SK-N-DZ (cell line): Measurements from ENCODE around the gene RRAS2. TPM values are rescaled to one million over a fixed set of nuclear protein-coding genes. Genes with fewer than 3 reads are reported as not detected.
A peak's percentile ranks its signal among the peaks of the same experiment; 100 is the strongest.
"Not testable (repeated sequence)": the region's sequence is repeated elsewhere in the genome, so short reads cannot be mapped to it uniquely, and the experiment has no call there.

ENCODE experiments used
- DNase-seq: peaks from one replicate; pipeline ENCODE4 v3.0.0-alpha.2; 2015; ENCODE audit warnings: low spot score
- polyA plus RNA-seq, 2 experiments: library from polyadenylated mRNA; depleted of rRNA; stranded (reverse); fragments of >200 nt; gene quantifications; 2 replicates each; pipeline ENCODE4 v1.2.3, GENCODE V29; 2014

RRAS2 gene
- polyA plus RNA-seq (2014; cell fraction: cytosol; rRNA removed), result 36.1 and 39.2 TPM in 2 replicates
- polyA plus RNA-seq (2014; cell fraction: nucleus; rRNA removed), result 23.9 and 24.6 TPM in 2 replicates

DNA sequence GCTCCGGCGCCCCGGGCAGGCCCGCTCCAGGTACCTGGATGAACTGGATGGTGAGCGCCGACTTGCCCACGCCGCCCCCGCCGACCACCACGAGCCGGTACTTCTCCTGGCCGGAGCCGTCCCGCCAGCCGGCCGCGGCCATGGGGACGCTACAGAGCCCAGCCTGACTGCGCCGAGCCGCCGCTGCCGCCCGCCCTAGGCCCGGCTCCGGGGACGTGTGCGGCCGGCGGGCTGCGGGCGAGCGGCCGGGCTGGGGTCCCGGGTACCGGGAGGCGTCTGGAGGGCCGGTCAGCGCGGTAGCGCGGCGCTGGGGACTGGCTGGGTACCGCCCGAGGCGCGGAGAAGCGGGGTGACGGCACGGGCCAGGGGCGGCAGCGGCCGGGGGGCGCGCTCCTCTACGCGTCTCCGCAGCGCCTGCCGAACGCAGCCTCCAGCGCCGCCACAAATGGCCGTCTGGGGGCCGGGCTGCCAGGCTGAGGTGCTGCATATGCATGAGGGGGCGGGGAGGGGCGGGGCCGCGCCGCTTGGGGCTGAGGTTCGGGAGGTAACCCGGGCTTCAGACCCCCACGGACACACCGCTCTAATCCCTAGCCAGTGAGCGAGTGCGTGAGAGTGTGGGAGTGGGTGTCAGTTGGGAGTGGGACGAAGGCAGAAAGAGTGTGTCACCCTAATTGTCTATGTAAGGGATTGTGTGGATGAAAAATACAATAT, at the start of gene RRAS2:
Gene RRAS2, minus strand, starts transcription at position 455 of the 711 bp plus-strand sequence. Its CDS starts 313 bp downstream, at position 142.
- peak; percentile 69 for DNase-seq

DNA sequence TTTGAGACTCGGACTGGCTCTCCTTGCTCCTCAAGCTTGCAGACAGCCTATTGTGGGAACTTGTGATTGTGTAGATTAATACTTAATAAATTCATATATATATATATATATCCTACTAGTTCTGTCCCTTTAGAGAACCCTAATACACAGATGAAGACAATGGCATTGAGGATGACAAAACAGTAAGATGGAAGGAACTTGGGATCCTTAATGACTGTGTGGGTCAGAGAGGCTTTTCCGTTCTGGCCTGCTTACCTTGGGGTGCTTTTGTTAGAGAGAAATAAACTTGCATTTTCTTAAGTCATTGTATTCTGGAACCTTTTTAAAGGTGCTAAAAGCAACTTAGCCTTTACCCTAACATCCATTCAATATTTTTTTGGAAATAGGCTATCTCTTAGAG, 49.6 kb upstream of the RRAS2 start:
- no peak for DNase-seq

DNA sequence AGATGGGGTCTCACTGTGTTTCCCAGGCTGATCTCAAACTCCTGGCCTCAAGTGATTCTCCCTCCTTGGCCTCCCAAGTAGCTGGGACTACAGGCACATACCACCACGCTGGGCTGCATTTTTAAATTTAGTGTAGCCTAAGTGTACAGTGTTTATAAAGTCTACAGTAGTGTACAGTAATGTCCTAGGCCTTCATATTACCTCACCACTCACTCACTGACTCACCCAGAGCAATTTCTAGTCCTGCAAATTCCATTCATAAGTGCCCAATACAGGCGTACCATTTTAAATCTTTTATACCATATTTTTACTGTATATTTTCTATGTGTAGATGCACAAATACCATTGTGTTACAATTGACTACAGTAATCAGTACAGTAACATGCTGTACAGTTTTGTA, 47.1 kb upstream of the RRAS2 start:
- not testable (repeated sequence) for DNase-seq

DNA sequence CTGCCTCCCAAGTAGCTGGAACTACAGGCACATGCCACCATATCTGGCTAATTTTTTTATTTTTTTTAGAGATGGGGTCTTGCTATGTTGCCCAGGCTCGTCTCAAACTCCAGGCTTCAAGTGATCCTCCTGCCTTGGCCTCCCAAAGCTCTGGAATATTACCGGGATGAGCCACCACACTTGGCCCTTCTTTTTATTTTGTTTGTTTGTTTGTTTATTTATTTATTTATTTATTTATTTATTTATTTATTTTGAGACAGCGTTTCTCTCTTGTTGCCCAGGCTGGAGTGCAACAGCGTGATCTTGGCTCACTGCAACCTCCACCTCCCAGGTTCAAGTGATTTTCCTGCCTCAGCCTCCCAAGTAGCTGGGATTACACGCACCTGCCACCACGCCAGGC, 44.5 kb upstream of the RRAS2 start:
- DNase-seq, result not testable (repeated sequence)

DNA sequence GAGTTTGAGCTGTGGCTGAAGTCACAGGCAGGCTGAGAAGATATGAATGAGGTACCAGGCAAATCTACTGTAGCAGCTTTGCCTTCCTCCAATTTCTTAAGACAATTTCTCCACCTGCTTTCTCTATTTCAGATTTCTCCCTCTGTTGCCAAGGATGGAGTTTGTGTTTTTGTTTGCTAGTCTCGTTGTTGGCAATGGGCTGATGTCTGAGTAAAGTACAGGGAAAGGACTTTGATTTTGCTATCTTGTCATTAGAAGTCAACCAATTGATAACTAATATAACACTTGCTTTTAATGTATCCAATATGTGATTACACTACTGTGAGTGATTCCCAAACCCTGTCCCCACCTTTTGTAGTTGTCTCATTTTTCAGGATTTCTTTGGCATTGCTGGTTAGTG, 40.1 kb upstream of the RRAS2 start:
- no peak for DNase-seq

DNA sequence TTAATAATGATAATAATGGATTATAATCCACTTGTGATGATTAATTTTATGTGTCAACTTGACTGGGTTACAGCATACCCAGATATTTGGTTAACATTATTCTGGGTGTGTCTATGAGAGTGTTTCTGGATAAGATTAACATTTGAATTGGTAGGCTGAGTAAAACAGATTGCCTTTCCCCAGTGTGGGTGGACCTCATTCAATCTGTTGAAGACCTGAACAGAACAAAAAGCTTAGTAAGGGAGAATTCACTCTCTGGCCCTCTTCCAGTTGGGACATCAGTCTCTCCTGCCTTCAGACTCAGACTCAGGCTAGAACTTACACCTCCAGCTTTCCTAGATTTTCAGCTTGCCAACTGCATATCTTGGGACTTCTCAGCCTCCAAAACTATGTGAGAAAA, 37.3 kb upstream of the RRAS2 start:
- DNase-seq, result no peak

DNA sequence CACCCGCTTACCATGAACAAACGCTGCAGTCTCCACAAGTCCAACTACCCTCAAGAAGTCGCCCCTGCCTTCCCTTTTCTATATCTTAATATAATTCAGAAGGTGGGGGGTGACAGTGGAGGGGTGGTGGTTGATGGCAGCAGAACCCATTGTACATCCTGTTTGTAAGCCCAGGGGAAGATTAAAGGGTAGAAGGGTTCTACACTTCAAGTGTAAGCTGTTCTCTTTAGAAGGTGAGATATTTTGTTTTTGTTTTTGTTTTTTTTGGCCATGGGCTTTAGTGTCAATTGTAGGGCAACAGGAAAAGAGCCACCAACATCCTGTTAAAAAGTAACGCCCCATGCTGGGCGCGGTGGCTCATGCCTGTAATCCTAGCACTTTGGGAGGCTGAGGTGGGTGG, 34.9 kb upstream of the RRAS2 start:
- DNase-seq, result no peak

DNA sequence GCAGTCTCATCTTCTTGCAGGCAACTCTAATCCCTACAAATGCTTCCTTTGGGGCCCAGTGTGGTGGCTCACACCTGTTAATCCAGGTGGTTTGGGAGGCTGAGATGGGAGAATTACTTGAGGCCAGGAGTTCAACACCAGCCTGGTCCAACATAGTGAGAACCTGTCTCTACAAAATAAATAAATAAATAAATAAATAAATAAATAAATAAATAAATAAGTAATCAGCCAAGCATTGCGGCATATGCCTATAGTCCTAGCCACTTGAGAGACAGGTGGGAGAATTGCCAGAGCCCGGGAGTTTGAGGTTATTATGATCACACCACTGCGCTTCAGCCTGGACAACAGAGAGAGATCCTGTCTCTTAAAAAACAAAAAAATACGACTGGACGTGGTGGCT, 34.1 kb upstream of the RRAS2 start:
- DNase-seq, result no peak

DNA sequence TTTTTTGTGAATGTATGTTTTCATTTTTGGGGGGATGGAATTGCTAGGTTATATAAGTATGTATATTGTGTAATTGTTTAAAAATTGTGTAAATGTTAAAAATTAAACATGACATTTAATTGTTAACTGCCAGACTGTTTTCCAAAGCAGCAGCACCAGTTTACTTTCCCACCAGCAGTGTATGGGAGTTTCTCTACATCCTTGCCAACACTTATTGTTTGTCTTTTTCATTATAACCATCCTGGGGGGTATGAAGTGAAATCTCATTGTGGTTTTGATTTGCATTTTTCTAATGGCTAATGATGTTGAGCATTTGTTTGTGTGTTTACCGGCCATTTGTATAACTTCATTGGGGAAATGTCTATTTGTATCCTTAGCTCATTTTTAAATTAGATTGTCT, 31.7 kb upstream of the RRAS2 start:
- no peak for DNase-seq

DNA sequence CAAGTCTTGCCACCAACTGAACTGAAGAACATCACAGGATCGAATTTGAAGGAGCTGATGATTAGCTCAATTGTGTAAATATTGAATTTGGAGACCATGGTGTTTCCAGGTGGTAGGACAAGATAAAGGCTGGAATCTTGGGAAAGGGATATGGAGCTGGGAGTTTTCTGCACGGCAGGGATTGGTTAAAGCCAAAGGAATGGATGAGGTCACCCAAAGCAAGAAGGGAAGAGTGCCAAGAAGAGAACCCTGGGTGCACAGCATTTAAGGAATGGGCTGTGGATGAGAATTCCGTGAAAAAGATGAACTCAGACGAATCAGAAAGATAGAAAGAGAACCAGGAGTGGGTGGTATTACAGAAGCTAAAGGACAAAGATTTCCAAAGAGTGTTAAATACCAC, 29.4 kb upstream of the RRAS2 start:
- no peak for DNase-seq

DNA sequence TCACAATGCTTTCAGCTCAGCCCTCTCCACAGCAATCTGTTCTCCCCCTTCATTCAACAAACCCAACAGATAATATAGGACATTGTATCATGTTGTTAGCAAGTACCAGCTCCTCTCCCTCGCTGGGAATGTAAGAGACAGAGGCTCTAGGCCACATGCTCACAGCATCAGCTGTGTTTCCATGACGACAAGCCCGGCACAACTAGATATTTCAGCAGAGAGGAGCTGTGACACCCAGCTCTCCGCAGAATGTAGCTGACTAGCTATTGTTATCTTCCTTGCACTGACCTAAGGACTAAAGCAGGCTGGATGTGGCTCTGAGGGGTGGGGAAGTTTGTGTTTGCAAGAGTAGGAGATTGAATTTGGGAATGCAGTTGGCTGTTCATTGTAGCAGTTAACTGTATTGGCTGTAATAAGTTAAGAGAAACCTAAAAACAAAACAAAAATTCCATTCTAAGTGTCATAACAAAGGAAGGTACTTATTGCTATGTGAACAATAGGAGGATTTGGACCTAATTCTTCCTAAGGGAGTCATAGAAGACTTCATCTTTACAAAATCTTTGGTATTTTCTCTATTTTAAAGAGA, 28.0 kb upstream of the RRAS2 start:
- DNase-seq, result peak; percentile 30

DNA sequence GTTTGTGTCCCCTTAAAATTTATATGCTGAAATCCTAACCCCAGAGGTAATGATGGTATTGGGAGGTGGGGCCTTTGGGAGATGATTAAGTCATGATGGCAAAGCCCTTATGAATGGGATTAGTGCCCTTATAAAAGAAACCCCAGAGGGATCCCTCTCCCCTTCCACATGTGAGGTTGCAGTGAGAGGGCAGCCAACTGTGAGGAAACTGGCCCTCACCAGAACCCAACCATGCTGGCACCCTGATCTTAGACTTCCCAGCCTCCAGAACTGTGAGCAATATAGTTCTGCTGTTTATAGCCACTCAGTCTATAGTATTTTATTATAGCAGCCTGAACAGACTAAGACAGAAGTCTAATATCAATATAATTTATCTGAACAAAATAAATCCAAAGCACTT, 27.1 kb upstream of the RRAS2 start:
- DNase-seq, result no peak

DNA sequence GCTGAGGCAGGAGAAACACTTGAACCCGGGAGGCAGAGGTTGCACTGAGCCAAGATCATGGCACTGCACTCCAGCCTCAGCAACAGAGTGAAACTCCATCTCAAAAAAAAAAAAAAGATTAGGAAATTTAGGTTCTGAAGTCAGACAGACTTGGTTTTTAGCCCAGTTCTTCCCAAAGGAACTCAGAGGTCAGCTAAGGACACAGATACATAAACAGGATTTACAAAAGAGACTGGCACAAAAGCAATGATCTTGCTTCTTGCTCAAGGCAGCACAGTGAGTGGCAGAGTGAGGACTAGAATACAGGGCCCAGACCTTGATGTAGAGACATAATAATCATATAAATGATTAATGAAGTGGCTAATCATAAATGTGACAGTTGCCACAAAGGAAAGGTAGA, 25.4 kb upstream of the RRAS2 start:
- no peak for DNase-seq

DNA sequence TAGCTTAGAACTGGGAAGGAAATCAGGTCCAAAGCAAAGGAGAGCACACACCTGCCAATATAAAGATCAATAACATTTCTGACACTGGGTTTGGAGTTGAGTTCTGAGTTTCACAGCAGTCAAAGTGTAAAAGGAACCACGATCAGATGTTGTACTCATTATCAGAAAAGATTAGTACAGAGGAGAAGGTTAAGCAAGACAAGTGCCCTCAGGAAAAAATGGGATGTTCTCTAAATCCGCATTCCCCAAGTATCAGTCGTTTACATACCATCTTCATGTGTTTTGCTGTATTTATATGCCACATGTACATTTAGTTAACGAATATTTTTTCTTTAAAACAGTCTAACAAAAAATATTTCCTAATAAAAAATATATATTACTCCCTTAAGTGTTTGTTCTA, 23.0 kb upstream of the RRAS2 start:
- no peak for DNase-seq

DNA sequence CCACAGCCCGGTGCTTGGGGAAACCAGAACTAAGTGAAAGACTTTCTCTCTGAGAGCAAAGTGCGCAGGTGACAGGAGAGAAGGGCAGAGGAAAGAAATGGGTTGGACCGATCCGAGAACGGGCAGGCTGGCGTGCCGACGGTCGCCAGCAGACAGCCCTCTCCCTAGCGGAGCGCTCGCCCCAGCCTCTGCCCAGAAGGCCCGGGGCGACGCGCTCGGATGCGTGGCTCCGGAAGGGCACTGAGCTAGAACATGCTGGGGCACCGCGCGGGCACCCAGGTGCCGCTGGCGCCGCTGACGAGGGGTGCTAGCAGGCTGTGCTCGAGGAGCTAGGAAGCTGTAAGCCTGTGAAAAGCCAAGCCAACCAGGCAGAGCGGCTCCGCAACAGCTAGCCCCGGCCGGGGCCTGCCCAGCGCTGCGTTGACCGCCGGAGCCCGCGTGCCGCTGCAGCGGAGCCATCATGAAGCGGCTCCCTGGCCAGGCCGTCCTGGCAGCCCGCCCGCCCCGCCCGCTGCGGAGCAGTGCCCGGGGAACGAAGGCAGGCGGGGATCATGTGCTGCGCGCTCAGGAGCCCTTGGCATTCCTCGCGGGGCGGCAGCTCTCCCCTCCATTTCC, 22.1 kb upstream of the RRAS2 start:
- DNase-seq, result no peak

DNA sequence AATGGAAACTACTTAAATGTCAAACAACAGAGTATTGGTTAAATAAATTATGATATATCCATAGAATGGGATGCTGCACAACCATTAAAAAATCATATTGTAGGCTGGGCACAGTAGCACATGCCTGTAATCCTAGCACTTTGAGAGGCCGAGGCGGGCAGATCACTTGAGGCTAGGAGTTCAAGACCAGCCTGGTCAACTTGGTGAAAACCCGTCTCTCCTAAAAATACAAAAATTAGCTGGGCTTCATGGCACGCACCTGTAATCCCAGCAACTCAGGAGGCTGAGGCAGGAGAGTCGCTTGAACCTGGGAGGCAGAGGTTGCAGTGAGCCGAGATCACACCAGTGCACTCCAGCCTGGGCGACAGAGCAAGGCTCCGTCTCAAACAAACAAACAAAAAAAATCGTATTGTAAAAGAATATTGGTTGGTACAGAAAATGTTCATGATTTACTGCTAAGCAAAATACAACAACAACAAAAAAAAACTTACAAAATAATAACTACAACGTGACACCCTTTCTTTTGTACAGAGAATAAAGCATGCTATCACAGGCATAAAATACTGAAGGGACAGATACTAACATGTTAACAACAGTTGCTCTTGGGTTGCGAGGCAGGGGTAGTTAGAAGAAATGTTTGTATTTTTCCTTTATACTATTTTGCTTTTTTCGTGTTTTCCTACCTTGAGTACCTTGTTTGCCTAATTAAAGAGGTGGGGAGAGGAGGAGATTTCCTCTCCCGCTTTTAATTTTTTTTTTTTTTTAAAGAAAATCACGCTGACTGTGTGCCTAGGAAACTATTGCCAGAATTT, 21.3 kb upstream of the RRAS2 start:
- DNase-seq, result no peak

DNA sequence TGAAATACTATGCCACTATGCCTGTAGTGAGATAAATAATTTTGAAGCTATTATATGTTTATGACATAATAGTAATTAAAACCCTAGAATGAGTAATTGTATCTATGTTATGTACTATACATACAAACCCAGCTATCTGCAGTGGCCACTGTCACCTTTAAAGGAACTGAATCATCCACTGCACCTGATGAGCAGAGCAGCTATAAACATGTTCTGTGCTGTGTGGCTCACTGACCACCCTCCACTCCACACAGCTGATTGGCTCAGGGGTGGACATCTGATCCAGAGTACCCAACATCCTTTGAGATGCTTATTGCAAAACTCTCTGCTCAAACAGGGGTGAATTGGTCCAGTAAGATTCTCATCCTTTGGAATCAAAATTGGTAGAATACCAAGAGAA, 19.2 kb upstream of the RRAS2 start:
- no peak for DNase-seq

DNA sequence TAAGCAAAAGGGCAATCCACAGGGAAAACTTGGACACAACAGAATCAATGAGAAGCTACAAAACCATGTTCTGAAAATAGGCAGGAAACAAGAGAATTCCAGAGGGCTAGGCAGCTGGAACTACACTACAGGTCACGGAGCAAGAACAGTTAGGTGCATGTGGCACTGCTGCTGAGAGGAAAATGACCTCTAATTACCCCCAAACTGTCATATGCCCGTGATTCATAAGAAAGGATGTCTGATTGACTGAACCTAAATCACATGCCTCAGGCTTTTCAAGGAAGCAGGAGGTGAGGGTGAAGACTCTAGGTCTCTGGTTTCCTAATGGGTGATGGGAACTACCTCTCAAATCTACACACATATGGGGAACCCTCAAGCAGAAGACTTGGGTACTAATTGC, 17.9 kb upstream of the RRAS2 start:
- no peak for DNase-seq

DNA sequence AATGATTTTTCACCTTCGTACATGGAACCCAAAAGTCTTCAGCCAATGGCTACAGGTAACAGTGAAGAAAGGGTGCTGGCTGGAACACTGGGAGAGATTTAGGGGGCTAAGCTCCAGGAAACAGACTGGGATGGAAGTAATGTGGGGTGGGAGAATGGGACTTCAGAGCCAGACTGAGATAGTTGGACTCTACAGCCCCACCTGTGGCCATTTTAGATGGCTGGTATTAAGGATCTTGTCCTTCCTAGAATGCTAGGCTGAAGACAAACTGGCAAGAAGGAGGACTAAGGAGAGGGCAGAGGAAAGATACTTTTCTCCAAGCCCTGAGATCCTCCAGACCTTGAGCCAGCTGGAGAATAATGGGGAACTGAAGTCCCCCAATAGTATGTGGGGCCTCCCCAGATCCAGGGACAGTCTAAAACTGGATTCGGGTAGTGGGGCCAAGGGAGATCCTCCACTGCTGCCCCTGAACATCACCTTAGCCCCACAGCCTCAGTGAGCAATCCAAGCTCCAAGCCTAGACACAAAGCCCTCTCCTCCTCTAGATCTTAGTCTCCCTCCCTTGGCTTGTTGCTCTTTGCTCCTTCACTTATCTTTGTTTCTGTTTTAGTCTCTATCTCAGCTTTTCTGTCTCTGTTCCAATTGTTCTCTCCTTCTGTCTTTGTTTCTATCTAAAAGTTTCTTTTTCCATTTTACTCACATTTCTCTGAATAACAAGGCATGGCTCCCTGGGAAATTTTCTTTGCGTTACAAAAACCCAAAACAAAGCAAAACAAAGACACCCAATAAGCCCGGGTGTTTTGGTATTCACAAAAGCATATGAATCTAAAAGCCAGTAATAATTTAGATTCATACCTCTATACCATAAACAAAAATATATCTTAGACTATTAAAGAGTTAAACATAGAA, 16.2 kb upstream of the RRAS2 start:
- no peak for DNase-seq

DNA sequence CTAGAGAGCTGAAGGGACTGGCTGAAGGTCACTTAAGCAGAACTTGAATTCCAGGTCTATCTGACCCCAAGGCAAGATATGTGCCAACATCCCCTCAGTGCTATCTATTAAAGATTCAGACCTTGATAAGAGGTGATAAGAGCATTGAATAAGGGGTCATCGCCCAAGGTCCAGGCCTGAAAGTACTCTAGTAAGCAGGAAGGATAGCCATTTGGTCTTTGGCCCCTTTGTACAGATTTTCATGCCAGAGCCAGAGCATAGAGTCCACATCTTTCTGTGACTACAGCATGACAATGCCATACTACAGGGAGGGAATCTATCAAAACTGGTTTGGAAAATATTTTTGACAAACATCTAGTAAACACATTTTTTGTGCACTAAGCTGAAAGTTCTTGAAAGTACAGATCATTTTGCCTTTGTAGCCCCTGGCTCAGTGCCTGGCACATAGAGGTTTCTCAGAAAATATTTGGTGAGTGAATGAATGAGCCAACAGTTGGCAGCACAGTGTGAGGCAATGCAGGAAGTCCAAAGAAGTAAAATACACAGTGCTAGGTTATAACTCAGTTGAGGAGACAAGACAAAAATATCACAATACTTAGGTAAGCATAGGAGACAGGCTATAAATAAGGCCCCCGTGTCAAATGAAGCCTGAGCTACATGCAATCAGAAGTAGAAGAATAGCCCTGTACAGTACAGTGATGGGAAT, 15.1 kb upstream of the RRAS2 start:
- no peak for DNase-seq
